GM21529 (cell line): Measurements from ENCODE around the gene ERC1.
"Not testable (repeated sequence)": the region's sequence is repeated elsewhere in the genome, so short reads cannot be mapped to it uniquely, and the experiment has no call there.

Source experiments
- ATAC-seq: cut with Tn5 transposase; IDR thresholded peaks from one replicate; pipeline ENCODE4 v1.9.1; 2021; ENCODE audit not compliant: unreplicated experiment

ERC1 gene

DNA sequence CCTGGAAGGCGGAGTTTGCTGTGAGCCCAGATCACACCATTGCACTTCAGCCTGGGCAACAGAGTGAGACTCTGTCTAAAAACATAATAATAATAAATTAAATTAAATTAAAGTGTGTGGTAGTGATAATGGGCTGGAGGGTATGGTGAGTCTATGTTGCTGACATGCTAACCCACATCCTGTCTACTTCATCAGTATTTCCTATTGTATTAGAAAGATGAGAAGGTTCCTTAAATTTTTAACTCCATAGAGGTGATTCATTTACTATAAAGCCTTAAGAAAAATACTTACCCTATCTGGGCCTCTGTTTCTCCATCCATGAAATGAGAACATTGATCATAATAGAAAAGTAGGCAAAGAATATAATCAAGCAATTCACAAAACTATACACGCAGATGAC lies 322.9 kb downstream of the ERC1 start:
- no peak for ATAC-seq

DNA sequence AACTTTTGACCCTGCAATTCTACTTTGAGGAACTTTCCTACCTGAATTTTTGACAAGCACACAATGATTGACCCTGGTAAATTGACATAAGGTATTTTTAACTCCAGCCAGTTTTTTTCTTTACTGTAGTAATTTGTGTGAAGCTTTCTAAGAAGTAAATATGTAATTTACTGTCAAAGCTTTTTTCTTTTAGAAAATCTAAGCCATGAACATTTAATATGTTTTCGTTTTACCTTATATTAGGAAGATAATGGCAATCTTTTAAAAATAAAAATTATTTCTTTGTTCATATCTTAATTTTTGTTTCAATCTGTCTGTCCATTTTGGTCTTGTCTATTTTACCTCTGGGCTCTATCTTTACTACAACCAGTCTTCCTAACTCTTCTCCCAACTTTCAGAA lies 323.5 kb downstream of the ERC1 start:
- no peak for ATAC-seq

DNA sequence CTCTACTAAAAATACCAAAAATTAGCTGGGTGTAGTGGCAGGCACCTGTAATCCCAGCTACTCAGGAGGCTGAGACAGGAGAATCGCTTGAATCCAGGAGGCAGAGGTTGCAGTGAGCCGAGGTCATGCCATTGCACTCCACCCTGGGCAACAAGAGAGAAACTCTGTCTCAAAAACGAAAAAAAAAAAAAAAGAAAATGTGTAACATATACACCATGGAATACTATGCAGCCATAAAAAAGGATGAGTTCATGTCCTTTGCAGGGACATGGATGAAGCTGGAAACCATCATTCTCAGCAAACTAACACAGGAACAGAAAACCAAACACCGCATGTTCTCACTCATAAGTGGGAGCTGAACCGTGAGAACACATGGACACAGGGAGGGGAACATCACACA lies 326.0 kb downstream of the ERC1 start:
- not testable (repeated sequence) for ATAC-seq

DNA sequence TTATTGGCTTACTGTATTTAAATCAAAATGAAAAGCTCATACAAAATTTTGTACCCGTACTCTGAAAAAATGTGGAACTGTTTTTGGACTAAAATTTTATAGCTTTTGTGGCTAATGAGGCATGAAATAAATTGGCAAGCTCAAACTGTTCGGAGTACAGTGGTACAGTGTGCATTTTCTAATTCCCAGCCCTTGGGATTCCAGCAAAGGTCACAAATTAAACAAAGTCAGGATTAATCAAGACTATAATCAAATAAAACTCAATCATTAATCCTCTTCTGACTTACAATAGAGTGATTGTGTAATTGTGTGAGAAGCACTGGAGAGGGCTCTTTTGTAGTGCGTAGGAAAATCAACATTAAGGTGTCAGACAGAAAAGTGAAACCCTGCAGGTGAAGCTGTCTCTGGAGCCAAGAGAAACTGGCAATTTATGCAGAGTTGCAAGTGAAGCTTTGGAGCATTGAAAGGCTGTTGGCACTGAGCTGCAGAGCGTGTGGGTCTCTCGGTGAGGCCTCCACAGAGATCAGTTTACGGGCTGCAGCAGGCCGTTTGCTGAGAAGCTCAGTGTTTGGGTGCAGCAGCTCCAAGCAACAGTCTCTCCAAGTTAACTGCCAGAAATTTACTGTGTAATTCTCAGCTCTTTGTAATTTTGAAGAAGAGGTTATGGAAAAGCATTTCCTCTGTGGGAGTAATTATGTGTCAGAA lies 327.5 kb downstream of the ERC1 start:
- ATAC-seq = no peak

DNA sequence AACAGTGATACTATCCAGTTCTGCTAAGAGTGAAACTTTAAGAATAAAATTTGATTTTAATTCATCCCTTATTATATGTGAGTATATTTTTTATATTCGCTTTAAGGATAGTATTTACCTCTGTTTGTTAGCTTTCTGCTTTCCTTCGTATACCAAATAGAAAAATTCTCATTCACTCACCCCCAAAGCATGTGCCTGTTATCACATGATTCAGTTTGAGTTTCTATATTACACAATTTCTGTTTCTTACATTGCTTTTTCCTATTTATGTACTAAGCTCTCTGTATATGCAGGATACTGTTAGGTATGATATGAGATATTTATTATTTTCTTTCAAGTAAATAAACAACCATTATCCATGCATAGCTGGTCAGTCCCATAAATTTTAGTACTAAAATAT lies 328.2 kb downstream of the ERC1 start:
- no peak for ATAC-seq

DNA sequence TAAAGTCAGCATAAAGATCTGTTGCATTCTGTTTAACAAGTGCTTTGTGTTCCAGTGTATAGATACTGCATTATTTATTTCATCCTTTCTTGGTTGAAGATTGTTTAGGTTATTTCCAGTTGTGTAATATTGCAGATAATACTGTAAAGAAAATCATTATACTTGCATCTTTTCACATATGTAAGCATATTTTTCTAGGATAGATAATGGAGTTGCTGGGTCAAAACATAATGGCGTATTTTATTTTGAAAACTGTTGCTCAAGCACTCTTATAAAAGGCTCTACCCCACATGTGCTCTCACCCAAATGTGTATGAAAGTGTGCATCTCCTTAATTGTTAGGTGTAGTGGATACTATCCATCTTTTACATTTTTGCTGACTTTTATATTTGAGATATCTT lies 329.0 kb downstream of the ERC1 start:
- no peak for ATAC-seq

DNA sequence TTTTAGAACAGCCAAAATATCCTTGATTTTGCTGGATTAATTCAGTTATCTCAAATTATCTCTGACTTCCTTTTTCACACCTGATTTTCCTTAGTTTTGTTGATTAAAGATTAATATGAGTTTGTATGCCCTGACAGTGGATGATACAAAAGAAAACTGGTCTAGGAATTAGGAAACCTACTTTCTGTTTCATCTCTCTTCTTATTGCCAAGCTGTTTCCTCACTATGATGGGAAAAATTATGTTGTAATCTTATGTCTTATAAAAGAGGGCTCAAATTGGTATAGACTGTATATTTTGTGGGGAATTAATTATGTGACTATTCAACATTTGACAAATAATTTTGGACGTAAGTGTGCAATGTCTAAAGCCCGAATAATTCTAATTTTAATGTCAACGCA lies 331.8 kb downstream of the ERC1 start:
- ATAC-seq = no peak

DNA sequence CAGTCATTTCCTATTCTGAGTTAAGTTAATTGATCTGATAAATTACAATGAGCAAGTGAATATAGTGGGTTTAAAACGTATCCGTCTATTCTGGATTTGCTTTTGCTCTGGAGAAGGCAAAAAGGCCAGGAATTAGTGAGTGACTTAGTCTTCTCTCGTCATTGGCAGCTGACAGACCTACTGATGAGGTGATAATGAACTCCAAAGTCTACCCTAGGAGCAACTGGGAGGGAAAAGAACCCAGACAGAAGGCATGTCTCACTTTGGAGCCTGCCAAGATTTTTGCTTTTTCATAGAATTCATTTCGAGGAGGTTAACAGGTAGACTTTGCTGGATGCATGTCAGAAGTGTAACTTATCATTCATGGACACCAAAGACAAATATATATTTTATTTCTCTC lies 333.1 kb downstream of the ERC1 start:
- ATAC-seq = no peak

DNA sequence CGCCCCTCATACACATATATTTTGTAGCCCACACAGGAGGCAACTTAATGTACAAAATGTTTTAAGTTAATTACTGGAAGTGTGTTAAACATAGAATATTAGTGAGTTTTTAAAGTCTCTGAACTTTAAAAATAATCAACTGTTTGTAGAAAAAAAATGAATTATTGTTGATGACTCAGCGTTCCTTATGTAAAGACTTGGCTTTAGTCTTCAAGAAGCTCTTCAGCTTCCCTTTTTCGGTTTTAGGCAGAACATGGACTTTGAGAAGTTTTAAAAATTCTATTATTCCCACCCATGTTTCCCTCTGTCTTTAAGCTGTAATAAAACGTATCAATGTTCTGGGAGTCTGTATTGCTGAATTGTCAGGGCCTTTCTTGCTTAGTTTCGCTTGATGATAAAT lies 333.9 kb downstream of the ERC1 start:
- no peak for ATAC-seq

DNA sequence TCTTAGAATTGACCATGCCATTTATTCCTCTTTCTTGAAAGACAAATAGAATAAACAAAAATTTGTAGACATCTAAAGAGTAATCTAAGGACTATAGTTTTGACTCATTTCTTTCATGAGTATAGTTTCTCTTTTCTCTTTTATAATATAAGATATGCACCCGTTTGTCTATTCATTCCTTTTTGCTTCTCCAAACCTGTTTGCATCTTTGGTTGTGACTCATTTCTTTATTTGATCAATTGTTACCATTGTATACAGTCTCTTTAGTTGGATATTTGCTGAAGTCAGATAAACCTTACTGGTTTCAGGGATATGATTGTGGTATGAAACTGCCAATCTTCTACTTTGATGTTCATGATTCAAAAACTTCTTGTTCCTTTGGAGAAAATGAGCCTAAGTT lies 334.6 kb downstream of the ERC1 start:
- ATAC-seq = no peak

DNA sequence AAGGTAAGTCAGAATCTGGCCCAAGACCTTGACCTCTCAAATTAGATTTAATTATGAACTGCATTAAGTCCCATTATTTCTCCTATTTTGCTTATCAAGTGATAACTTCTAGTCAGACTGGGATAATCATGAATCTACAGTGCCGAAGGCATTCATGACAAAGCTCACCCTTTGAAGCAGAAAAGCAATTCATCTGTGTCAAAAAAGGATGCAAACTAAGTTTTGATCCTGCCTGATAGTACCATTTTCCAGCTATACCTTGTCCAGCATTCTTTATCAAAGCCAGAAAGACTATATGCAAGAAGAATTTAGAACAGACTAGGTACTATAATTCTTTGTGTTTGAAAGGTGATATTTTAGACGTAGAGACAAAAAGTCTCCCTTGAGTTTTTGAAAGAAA lies 335.2 kb downstream of the ERC1 start:
- ATAC-seq = no peak

DNA sequence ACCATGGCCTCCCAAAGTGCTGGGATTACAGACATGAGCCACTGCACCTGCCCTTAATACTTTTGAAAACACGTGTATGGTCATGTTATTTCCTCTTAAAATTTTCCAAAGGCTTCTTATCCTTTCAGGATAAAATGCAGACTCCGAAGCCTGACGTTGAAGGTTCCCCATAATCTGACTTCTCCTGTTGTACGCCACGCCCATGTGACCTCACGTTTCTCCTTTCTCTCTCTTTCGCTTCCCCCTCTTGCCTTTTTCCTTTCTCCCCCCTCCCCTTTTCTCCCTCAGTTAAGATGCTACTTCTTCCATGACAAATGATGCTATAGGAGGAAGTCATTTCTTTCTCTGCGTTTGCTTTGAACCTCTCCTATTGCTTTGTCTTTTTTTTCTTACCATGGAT lies 337.4 kb downstream of the ERC1 start:
- ATAC-seq = no peak

DNA sequence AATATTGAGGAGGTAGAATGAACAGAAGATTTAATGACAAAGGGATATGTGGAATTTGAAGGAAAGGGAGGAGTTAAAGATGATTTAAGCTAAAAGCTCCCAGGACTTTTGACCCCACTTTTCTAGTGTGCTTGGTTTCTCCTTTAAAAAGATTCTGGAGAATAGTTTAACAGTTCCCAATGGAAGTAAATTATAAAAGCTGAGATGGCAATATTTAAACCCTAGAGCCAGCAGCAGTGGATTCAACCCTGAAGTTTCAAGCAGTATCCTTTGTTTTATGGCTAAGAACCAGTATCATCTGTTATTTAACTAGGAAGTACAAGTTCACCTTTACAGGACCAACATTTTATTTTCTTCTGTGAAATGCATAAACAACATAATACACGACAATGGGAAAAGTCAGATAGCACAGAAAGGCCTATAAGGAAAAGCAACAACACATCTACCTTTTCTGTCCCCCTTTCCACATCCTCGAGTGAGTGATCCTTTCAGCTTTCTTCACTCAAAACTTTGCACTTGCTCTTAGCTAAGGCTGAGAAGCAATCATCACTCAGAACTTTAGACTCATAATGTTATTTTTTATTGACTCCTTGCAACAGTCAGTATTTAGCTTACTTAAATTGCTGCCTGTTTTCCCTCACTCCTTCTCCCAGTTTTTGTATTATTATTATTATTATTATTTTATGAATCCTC lies 338.9 kb downstream of the ERC1 start:
- no peak for ATAC-seq

DNA sequence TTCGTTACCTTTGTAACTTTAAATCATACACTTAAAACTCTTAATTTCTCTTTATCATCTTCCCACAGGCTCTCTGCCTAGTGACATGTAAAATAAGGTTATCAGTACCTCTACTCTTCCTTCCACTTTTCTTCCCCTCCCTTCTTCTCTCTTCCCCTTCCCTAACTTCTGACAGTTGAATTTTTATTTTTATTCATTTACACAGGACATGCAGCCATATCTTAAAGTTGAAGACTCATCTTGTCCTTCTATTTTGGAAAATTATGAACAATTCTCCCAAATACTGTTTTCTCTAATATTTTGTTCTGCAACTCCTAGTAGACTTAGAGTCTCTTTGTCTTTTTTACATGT lies 339.4 kb downstream of the ERC1 start:
- no peak for ATAC-seq

DNA sequence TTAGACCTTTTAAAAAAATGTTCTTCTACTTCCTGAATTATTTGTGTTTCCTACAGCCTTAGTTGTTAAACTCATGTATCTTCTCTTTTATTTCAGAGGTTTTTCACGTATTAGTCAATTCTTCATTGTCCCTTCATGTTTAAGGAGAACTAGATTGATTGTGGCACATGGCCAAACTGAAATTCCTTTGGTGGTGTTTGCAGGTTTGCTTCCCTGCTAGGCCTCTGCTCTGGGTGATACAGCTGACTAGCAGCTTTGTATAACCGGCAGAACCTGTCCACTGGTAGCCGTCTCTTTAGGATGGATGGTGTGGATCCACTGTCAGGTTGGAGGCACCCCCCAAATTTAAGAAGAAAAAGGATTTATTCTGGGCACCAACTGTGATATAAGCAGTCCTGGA lies 341.3 kb downstream of the ERC1 start:
- no peak for ATAC-seq

DNA sequence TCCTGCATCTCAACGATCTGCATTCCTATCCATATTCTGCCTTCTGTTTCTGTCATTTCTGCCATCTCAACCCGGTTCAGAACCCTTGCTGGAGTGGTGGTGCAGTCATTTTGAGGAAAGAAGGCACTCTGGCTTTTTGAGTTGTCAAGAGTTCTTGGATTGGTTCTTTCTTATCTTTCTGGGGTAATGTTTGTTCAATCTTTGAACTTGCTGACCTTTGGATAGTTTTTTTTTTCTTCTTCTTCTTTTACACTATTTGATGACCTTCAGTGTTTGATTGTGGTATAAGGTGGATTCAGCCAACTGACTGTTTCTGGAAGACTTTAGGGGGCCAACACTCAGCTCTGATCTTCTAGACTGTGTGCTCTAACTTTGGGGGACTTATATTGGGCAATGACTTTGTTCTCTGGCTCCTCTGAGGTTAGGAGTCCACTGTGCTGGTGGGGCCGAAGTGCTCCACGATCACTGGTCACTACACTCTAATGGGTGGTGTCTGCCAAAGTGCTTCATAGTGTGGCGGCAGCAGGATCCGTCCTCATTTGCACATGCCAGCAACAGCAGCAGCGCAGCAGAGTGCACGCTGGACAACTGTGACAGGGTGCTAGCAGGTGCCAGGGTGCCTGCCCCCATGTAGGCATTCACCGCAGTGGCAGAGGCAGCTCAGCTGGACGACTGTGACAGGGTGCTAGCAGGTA lies 347.6 kb downstream of the ERC1 start:
- ATAC-seq = no peak

DNA sequence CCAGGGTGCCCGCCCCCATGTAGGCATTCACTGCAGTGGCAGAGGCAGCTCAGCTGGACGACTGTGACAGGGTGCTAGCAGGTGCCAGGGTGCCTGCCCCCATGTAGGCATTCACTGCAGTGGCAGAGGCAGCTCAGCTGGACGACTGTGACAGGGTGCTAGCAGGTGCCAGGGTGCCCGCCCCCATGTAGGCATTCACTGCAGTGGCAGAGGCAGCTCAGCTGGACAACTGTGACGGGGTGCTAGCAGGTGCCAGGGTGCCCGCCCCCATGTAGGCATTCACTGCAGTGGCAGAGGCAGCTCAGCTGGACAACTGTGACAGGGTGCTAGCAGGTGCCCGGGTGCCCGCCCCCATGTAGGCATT lies 348.1 kb downstream of the ERC1 start:
- ATAC-seq = not testable (repeated sequence)

DNA sequence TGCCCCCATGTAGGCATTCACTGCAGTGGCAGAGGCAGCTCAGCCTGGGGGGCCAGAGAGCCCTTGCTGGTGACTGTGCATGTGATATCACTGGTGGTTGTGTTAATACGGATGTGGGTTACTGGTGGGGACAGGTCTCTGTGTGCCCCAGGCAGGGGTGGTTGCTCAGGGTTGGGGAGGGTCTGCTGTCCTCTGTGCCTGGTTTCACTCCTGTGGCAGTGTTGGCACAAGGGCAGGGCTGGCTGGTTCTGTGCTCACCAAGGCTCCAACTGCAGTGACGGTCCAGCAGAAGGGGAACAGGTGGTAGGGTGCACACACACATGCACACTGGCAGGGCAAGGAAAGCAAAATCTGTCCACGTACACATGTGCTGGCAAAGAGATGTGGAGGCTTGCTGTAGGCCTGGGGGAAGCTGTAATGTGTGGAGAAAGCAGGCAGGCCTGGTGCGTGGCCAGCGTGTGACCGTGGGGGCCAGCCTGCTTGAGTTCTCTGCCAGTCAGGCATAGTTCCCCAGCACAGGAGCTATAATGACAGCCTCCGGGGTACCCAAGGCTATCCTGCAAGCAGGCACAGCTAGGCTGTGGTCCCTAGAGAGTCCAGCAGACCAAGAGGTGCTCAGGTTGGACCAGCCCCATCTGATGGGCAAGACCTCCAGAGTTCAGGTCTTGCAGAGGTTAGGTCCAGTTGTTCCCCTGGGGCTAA lies 348.7 kb downstream of the ERC1 start:
- ATAC-seq = no peak

DNA sequence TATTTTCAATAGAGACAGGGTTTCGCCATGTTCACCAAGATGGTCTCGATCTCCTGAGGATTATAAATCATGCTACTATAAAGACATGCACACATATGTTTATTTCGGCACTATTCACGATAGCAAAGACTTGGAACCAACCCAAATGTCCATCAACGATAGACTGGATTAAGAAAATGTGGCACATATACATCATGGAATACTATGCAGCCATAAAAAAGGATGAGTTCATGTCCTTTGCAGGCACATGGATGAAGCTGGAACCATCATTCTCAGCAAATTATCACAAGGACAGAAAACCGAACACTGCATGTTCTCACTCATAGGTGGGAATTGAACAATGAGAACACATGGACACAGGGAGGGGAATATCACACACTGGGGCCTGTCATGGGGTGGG lies 350.2 kb downstream of the ERC1 start:
- not testable (repeated sequence) for ATAC-seq

DNA sequence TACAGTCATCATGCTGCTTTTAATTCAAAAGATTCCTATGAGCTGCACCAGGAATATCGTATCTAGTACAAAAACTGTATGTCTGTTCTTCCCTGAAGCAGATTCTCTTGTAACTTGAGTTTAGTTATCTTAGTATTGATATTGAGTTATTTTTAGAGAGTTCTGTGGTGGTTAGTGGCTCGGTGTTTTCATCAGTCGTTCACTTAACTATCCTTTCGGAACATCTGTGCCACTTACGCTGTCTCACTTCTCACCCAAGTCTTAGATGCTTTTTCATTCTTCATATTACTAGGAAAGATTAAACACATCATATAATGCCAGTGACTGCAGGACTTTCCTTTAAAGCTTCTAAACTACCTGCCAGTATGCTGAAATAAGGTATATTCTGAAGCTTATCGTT lies 352.4 kb downstream of the ERC1 start:
- ATAC-seq = no peak

DNA sequence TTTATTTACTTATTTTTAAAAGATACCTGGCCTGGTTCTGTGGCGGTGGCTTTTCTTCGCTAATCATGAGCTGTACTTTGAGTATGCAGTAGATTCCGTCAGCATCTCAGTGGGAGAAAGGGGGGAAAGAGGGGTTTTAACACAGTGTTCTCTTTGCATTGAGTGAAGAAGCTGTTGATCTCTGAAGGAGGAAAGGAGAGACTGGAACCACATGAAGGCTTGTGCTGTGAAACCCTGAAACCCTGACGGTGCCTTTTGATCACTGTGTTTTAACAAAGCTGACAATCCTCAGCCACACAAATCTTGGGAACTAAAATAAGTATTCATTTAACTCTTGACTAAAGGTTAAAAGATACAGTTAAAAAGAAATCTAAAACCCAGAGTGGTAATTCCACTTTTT lies 353.2 kb downstream of the ERC1 start:
- ATAC-seq = no peak

DNA sequence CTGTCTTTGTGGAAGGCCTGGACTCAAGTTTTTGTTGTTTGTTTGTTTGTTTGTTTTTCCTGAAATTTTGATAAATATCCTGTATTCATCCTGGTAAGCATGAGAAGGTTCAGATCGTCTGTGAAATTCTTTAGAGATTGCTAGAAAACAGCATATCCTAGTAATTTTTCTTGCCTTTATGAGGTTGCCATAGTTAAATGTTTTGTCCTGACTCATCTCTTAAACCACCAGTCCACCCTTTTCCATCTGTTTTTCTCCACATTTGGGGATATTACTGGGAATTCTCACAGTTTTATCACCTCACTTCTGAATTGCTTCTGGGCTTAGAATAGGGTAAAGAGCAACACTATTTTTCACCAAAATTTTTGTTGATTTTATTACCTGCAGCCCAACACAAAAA lies 355.1 kb downstream of the ERC1 start:
- no peak for ATAC-seq
